ENCODE data around the gene PLS3. TPM values are rescaled to one million over a fixed set of nuclear protein-coding genes. Genes with fewer than 3 reads are reported as not detected.

The PLS3 gene
- total RNA-seq, 3 donors from 2014 or later (not counting 1 experiment from before 2014, with no cell fraction given) = 0.54 TPM; not detected in 2

DNA sequence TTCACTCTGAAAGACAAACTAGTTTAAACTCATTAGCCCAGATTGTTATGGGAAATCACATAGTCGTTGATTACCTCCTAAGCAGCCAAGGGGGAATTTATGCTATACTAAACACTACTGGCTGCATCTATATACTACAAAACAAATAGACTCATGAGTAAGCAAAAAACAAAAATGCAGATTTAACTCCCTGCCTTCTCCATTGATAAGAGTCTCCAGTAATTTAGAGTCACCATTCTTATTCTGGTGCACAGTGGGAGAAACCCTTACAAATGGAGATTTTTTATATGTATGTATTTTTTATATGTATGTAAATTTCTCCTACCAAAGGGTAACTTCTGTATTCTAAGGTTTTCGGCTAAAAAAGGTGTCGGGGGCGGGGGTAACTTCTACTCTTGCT lies 126.6 kb downstream of the PLS3 start:
- Mint-ChIP-seq H3K36me3 (no peaks in the 10 kb centered on the region), H3K4me3 (no peak overlapping the region)

DNA sequence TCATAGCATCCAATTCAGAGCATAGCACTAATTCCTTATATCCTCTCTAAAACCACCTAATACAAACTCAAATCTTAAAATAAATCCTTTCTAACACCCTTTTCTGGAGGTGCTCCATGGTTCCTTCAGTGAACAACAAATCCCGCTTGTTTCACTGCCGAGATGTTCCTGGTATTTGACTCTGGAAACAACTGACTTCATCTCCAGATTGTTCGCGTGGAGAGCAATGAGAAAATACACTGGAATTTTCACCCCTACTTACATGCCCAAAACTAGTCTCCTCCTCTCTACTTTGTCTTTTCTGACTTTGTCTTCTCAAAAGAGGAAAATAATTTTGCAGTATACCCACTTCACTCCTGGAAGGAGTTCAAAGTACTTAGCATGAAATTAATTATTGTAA lies 129.0 kb downstream of the PLS3 start:
- intact Hi-C loops (cut with micrococcal nuclease) = no loop called here
- Histone ChIP-seq H3K27ac (ENCODE audit: low read length) (no peak overlapping the region), H3K4me1 (ENCODE audit: control insufficient read depth, insufficient read depth, low read length) (no peaks in the 10 kb centered on the region), H3K4me3 (ENCODE audit: low read length) (no peak overlapping the region), H3K27me3 (ENCODE audit: control insufficient read depth, insufficient read depth, low read length) (no peaks in the 10 kb centered on the region), H3K9me3 (ENCODE audit: control insufficient read depth, insufficient read depth, low read length) (no peaks in the 10 kb centered on the region), H3K36me3 (ENCODE audit: control insufficient read depth, insufficient read depth, low read length) (no peaks in the 10 kb centered on the region)
- H3K4me1 Mint-ChIP-seq = no peaks in the 10 kb centered on the region
- H3K36me3 Mint-ChIP-seq = no peaks in the 10 kb centered on the region
- no peak for ATAC-seq
- H3K4me3 Mint-ChIP-seq = no peak overlapping the region
- H3K27ac Mint-ChIP-seq = peak overlapping the region in 1 of 2 donors; percentile 44
- peaks cover 0 to 16% of the 10 kb centered on the region in 2 donors for H3K27me3 Mint-ChIP-seq (ENCODE audit: low read depth in 2 of 2)
- DNase-seq = no peak
- H3K9me3 Mint-ChIP-seq = no peaks in the 10 kb centered on the region
- TF ChIP-seq, protein P1, sequence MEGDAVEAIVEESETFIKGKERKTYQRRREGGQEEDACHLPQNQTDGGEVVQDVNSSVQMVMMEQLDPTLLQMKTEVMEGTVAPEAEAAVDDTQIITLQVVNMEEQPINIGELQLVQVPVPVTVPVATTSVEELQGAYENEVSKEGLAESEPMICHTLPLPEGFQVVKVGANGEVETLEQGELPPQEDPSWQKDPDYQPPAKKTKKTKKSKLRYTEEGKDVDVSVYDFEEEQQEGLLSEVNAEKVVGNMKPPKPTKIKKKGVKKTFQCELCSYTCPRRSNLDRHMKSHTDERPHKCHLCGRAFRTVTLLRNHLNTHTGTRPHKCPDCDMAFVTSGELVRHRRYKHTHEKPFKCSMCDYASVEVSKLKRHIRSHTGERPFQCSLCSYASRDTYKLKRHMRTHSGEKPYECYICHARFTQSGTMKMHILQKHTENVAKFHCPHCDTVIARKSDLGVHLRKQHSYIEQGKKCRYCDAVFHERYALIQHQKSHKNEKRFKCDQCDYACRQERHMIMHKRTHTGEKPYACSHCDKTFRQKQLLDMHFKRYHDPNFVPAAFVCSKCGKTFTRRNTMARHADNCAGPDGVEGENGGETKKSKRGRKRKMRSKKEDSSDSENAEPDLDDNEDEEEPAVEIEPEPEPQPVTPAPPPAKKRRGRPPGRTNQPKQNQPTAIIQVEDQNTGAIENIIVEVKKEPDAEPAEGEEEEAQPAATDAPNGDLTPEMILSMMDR (IDR thresholded peaks at IDR 0.05) = no peak
- WGBS (ENCODE audit: insufficient coverage) = 84% methylated on average over 4 of the region's 4 CpGs

More for the DNA sequence above, 126.6 kb downstream of the PLS3 start:
- no peaks in the 10 kb centered on the region for H3K9me3 ChIP-seq (ENCODE audit: control insufficient read depth, insufficient read depth, low read length)
- intact Hi-C loops (cut with micrococcal nuclease) = no loop called here
- no peaks in the 10 kb centered on the region for H3K9me3 Mint-ChIP-seq
- no peaks in the 10 kb centered on the region for H3K27me3 ChIP-seq (ENCODE audit: control insufficient read depth, insufficient read depth, low read length)
- H3K27ac Mint-ChIP-seq = no peak overlapping the region
- no peaks in the 10 kb centered on the region for H3K4me1 ChIP-seq (ENCODE audit: control insufficient read depth, insufficient read depth, low read length)
- WGBS (ENCODE audit: insufficient coverage) = no CpG with 5 or more reads among the region's 4 CpGs
- DNase-seq (no peak), ATAC-seq (no peak)
- TF ChIP-seq, protein P1 (IDR thresholded peaks at IDR 0.05) = no peak
- H3K4me1 Mint-ChIP-seq = no peaks in the 10 kb centered on the region
- no peaks in the 10 kb centered on the region for H3K36me3 ChIP-seq (ENCODE audit: control insufficient read depth, insufficient read depth, low read length)
- H3K27ac ChIP-seq (ENCODE audit: low read length) = no peak overlapping the region
- peaks cover 0 to 16% of the 10 kb centered on the region in 2 donors for H3K27me3 Mint-ChIP-seq (ENCODE audit: low read depth in 2 of 2)
- H3K4me3 ChIP-seq (ENCODE audit: low read length) = no peak overlapping the region

DNA sequence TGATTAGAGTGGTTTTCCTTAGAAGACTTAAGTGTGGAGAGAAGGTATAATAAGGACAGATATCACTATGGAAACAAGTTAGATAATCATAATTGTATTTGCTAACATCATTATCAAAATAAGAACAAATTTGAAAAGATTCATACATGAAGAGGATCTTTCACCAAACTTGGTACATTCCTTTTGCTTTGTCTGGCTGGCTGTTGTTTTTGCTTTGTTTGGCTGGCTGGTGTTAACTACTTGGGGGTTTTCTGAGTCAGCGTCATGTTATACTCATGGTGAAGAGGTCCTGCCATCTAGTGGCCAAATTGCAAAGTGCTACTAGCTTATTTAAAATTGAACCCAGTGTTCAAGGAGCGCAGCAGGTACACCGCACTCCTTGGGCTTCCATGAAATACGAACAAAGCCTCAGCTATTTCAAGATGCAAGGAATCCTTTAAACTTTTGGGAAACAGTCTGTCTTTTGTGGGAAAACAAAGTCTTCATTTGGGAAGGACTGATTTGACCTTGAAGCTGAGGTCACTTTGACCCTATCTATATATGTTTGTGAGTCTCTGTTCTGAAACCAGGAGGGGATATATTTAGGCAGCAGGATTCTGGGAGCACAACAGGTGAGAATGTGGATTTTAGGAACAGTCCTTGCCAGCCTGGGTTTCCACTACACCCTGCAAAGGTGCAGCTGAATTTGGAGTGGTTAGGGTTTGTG lies 129.7 kb downstream of the PLS3 start:
- DNase-seq (peak in 1 of 2 donors; percentile 47), ATAC-seq (peak; percentile 59 to 93 (median 79))
- H3K4me1 Mint-ChIP-seq = no peaks in the 10 kb centered on the region
- no peaks in the 10 kb centered on the region for H3K36me3 ChIP-seq (ENCODE audit: control insufficient read depth, insufficient read depth, low read length)
- no peaks in the 10 kb centered on the region for H3K36me3 Mint-ChIP-seq
- no peaks in the 10 kb centered on the region for H3K9me3 Mint-ChIP-seq
- no peak overlapping the region for H3K4me3 ChIP-seq (ENCODE audit: low read length)
- no peaks in the 10 kb centered on the region for H3K4me1 ChIP-seq (ENCODE audit: control insufficient read depth, insufficient read depth, low read length)
- no peaks in the 10 kb centered on the region for H3K9me3 ChIP-seq (ENCODE audit: control insufficient read depth, insufficient read depth, low read length)
- no peak overlapping the region for H3K27ac ChIP-seq (ENCODE audit: low read length)
- no peak overlapping the region for H3K4me3 Mint-ChIP-seq
- peak overlapping the region in 1 of 2 donors; percentile 56 for H3K27ac Mint-ChIP-seq
- WGBS (ENCODE audit: insufficient coverage) = 33% methylated on average over 3 of the region's 4 CpGs
- H3K27me3 Mint-ChIP-seq (ENCODE audit: low read depth in 2 of 2) = peaks cover 0 to 16% of the 10 kb centered on the region in 2 donors
- intact Hi-C loops (cut with micrococcal nuclease) = no loop called here
- H3K27me3 ChIP-seq (ENCODE audit: control insufficient read depth, insufficient read depth, low read length) = no peaks in the 10 kb centered on the region
- TF ChIP-seq, protein P1 (IDR thresholded peaks at IDR 0.05) = peak; percentile 57

DNA sequence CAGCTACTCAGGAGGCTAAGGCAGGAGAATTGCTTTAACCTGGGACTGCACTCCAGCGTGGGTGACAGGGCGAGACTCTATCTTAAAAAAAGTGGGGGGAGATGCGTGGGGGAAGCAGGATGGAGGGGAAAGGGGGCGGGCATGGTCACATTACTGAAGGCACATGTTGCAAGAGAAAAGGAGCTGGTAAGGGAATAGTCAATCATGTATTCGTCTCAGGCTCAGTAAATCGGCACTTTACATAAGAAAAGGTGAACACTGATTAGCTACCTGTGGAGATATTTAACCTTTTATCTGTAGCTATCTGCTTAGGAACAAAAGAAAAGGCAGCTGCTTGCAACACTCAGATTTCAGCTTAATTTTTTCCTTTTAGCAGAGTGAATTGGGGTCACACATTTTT lies 132.5 kb downstream of the PLS3 start:
- no peak overlapping the region for H3K27ac ChIP-seq (ENCODE audit: low read length)
- H3K4me1 ChIP-seq (ENCODE audit: control insufficient read depth, insufficient read depth, low read length) = no peaks in the 10 kb centered on the region
- H3K27me3 ChIP-seq (ENCODE audit: control insufficient read depth, insufficient read depth, low read length) = no peaks in the 10 kb centered on the region
- intact Hi-C loops (cut with micrococcal nuclease) = no loop called here
- no peak for DNase-seq
- no peaks in the 10 kb centered on the region for H3K36me3 Mint-ChIP-seq
- no peak overlapping the region for H3K4me3 Mint-ChIP-seq
- H3K4me1 Mint-ChIP-seq = no peaks in the 10 kb centered on the region
- no peak overlapping the region for H3K4me3 ChIP-seq (ENCODE audit: low read length)
- H3K27me3 Mint-ChIP-seq (ENCODE audit: low read depth in 2 of 2) = peaks cover 0 to 11% of the 10 kb centered on the region in 2 donors
- no peak for ATAC-seq
- no peaks in the 10 kb centered on the region for H3K9me3 ChIP-seq (ENCODE audit: control insufficient read depth, insufficient read depth, low read length)
- H3K27ac Mint-ChIP-seq = no peak overlapping the region
- no peaks in the 10 kb centered on the region for H3K9me3 Mint-ChIP-seq
- H3K36me3 ChIP-seq (ENCODE audit: control insufficient read depth, insufficient read depth, low read length) = no peaks in the 10 kb centered on the region
- 81% methylated on average over 6 of the region's 6 CpGs for WGBS (ENCODE audit: insufficient coverage)
- TF ChIP-seq, protein P1 (IDR thresholded peaks at IDR 0.05) = no peak

Measured in natural killer cell (primary cell).